SHP77 treated with DMSO at 0.1 percent for 48 hours (cell line): ENCODE measurements around the gene TMPRSS11E.
"Not testable (repeated sequence)": the region's sequence is repeated elsewhere in the genome, so short reads cannot be mapped to it uniquely, and the experiment has no call there.

Experiments
- DNase-seq: peaks from one replicate; lab custom pipeline; 2025; lab: John Stamatoyannopoulos, UW

The TMPRSS11E gene

GRCh38 chr4:68447201-68447600 is at the start of gene TMPRSS11E:
Gene TMPRSS11E (plus strand): TSS chr4:68447463. CDS start chr4:68447513, 50 bp downstream.
- DNase-seq: no peak

GRCh38 chr4:68399306-68399705 is 48.0 kb upstream of the TMPRSS11E start:
- no peak for DNase-seq

- DNase-seq: no peak
Observed at GRCh38 chr4:68401231-68401630, 46.0 kb upstream of the TMPRSS11E start.

GRCh38 chr4:68404153-68404552 is 43.1 kb upstream of the TMPRSS11E start:
- DNase-seq: no peak

- not testable (repeated sequence) for DNase-seq
Observed at GRCh38 chr4:68405718-68406478, 41.4 kb upstream of the TMPRSS11E start.

- DNase-seq: no peak
Observed at GRCh38 chr4:68406479-68406859, 40.8 kb upstream of the TMPRSS11E start.

- not testable (repeated sequence) for DNase-seq
Observed at GRCh38 chr4:68407015-68407867, 40.0 kb upstream of the TMPRSS11E start.

- DNase-seq: no peak
Observed at GRCh38 chr4:68407868-68408190, 39.4 kb upstream of the TMPRSS11E start.

GRCh38 chr4:68410149-68410548 is 37.1 kb upstream of the TMPRSS11E start:
- no peak for DNase-seq

GRCh38 chr4:68410643-68411042 is 36.6 kb upstream of the TMPRSS11E start:
- no peak for DNase-seq

- not testable (repeated sequence) for DNase-seq
Observed at GRCh38 chr4:68412031-68412430, 35.2 kb upstream of the TMPRSS11E start.

GRCh38 chr4:68416591-68416990 is 30.7 kb upstream of the TMPRSS11E start:
- no peak for DNase-seq

- DNase-seq: no peak
Observed at GRCh38 chr4:68426516-68426915, 20.7 kb upstream of the TMPRSS11E start.

GRCh38 chr4:68430337-68430736 is 16.9 kb upstream of the TMPRSS11E start:
- DNase-seq: no peak

- no peak for DNase-seq
Observed at GRCh38 chr4:68432320-68432719, 14.9 kb upstream of the TMPRSS11E start.

GRCh38 chr4:68433582-68433981 is 13.7 kb upstream of the TMPRSS11E start:
- DNase-seq: no peak

- DNase-seq: no peak
Observed at GRCh38 chr4:68434277-68434676, 13.0 kb upstream of the TMPRSS11E start.

GRCh38 chr4:68434836-68435235 is 12.4 kb upstream of the TMPRSS11E start:
- no peak for DNase-seq

GRCh38 chr4:68445111-68445510 is 2.2 kb upstream of the TMPRSS11E start:
- DNase-seq: no peak

GRCh38 chr4:68451246-68452211 is 4.3 kb downstream of the TMPRSS11E start:
- DNase-seq: no peak

- DNase-seq: no peak
Observed at GRCh38 chr4:68460085-68460484, 12.8 kb downstream of the TMPRSS11E start.

- DNase-seq: no peak
Observed at GRCh38 chr4:68461790-68462189, 14.5 kb downstream of the TMPRSS11E start.
